ENCODE data around the gene CADPS.

GRCh38 chr3:62365391-62366125 is 509.7 kb downstream of the CADPS start:
- TF ChIP-seq HIVEP1 (CRISPR knock-in tag; IDR thresholded peaks at IDR 0.05) (no peak), XRCC5 (IDR thresholded peaks at IDR 0.05; ENCODE audit: low read depth, low read length) (no peak), POLR2AphosphoS5 (IDR thresholded peaks at IDR 0.05; ENCODE audit: control insufficient read depth, insufficient read depth, low read depth, low read length) (no peak), JUNB (CRISPR knock-in tag; conservative IDR thresholded peaks at IDR 0.05) (no peak), CTCF (IDR thresholded peaks at IDR 0.05 in 2 of 3, conservative IDR thresholded peaks at IDR 0.05 in 1 of 3; ENCODE audit: insufficient read depth in 2 of 3, low read depth in 1 of 3, low read length in 3 of 3) (no peak), ZZZ3 (IDR thresholded peaks at IDR 0.05) (no peak), FOXP4 (CRISPR knock-in tag; IDR thresholded peaks at IDR 0.05; ENCODE audit: borderline replicate concordance) (no peak), ZBTB7A (IDR thresholded peaks at IDR 0.05; ENCODE audit: borderline replicate concordance, control insufficient read depth, low read depth, low read length) (no peak), SIN3A (IDR thresholded peaks at IDR 0.05; ENCODE audit: borderline replicate concordance in 2 of 2, control insufficient read depth in 1 of 2, low read depth in 2 of 2, low read length in 2 of 2) (no peak), KLF10 (CRISPR knock-in tag; IDR thresholded peaks at IDR 0.05) (no peak)

Data from K562 (cell line).